HG03066 (cell line): Measurements from ENCODE around the gene ANKRD10.

Source experiments
- ATAC-seq: cut with Tn5 transposase; IDR thresholded peaks from one replicate; pipeline ENCODE4 v1.9.1; 2021; ENCODE audit warnings: low read depth; ENCODE audit not compliant: unreplicated experiment

Gene ANKRD10

GRCh38 chr13:110835721-110836604, 78.9 kb downstream of the ANKRD10 start:
- ATAC-seq: no peak

DNA sequence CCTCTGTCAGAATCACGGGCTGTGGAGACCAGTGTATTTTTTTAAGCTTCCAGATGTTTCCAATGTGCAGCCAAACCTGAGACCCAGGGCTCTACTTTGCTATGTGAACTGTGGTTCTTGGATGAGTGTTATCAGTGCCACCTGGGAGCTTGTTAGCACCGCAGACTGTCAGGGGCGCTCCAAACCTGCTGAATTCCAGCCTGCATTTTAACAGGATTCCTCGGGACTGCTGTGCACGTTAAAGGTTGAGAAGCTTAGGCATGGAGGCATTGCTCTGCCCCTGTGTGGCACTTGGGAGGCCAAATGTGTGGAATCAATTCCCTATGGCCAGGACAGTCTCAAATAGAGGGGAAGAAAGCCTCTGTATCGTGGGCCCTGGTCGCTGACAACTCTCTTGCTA, 80.3 kb downstream of the ANKRD10 start:
- ATAC-seq: no peak

DNA sequence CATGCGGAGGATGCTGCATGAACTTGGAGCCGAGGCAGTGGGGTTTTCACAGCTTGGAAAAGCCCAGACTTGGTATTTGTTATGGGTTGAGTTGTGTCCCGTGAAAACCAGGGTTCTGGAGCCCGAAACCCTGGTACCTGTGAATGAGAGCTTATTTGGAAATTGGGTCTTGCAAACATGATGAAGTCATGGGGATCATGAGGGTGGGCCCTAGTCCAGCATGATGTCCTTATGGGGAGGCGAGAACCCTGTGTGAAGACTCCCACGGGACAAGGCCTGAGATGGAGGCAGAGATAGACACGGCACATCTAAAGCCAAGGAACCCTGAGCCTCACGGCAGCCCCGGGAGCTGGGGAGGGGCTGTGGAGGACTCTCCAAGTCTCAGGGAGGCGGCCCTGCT, 82.3 kb downstream of the ANKRD10 start:
- ATAC-seq: no peak

- ATAC-seq: no peak
Measured at GRCh38 chr13:110832205-110832479, 82.7 kb downstream of the ANKRD10 start.

- no peak for ATAC-seq
Measured at GRCh38 chr13:110831437-110832204, 83.2 kb downstream of the ANKRD10 start.

DNA sequence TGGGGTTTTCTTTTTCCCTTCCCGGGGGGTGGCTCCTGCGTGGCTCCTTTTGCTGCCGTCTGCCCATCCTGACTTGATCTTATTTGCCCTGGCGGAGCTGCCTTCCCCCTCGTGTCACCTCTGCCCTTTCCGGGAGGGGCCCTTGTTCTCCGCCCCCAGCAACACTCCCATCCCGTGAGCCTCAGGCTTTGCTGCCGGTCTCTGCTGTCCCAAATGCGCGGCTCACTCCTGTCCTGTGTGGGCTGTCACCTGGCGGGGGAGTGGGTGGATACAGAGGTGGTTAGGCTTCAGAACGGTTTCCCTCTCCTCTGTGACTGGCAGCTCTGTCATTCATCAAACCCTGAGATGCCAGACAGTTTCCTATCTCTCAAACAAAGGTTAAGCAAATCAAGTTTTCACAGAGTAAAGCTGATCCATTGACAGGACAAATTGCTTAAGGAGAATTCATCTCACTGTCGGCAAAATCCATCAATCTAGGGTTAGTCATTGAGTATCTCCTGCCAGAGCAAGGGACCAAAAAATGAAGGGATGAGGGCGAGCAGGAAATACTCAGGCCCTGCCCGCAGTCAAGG, 84.0 kb downstream of the ANKRD10 start:
- no peak for ATAC-seq

DNA sequence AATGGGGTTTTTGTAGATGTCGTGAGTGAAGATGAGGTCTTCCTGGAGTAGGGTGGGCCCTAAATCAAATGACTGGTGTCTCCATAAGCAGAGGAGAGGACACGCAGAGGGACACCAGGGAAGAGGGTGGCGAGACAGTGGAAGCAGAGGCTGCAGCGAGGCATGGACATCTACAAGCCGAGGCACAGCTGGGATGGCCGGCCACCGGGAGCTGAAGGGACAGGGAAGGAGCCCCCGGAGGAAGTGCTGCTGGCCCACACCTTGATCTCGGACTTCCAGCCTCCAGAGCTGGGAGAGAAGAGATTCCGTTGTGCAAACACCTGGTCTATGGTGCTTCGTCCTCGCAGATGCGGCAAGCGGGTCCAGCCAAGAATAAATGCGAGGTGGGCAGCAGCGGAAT, 84.5 kb downstream of the ANKRD10 start:
- no peak for ATAC-seq

DNA sequence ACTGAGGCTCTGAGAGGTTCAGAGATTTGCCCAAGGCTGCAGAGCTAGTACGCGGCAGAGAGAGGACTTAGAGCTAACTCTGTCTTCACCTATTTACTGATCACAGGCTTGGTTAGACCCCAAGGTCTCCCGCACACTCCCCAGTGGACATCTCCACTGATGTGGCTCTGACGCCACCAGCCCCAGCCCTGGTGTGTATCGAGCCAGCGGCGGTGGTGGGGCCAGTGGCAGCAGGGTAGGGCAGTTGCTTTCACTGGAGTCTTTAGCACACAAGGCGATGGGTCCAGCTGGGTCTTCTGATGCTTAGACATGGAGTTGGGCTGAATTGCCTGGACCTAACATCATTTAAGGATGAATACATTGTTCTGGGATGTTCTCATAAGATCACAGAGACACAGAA, 85.4 kb downstream of the ANKRD10 start:
- no peak for ATAC-seq

DNA sequence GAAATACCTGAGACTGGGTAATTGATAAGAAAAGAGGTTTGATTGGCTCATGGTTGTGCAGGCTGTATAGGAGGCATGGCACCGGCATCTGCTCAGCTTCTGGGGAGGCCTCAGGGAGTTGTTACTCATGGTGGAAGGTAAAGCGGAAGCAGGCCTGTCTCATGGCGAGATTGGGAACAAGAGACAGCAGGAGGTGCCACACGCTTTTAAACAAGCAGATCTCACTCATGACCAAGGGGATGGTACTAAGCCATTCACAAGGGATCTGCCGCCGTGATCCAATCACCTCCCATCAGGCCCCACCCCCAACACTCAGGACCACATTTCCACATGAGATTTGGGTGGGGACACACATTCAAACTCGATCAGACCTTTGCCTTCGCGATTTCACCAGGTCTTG, 86.2 kb downstream of the ANKRD10 start:
- ATAC-seq: no peak
